MM.1S (cell line): ENCODE measurements around the gene EZH1.
A peak's percentile ranks its signal among the peaks of the same experiment; 100 is the strongest.
"Not testable (repeated sequence)": the region's sequence is repeated elsewhere in the genome, so short reads cannot be mapped to it uniquely, and the experiment has no call there.

ENCODE experiments used
- DNase-seq: peaks from one replicate; pipeline ENCODE4 v3.0.0-alpha.2; 2015
- H2AFZ ChIP-seq: fragments of 300-600 bp; sonication (generic); 2 replicates; pipeline ENCODE4 v1.6.0; 2016; ENCODE audit warnings: antibody characterized with exemption, low read length
- H3F3A ChIP-seq: fragments of 300-600 bp; sonication (generic); 2 replicates; pipeline ENCODE4 v1.6.1; 2016; ENCODE audit warnings: mild to moderate bottlenecking, antibody characterized with exemption, low read length, moderate library complexity, mixed read lengths; ENCODE audit not compliant: insufficient read depth
- H3K27ac ChIP-seq: fragments of 300-600 bp; sonication (generic); 2 replicates; pipeline ENCODE4 v1.5.1; 2016; ENCODE audit warnings: mild to moderate bottlenecking, low read length
- H3K27me3 ChIP-seq: fragments of 300-600 bp; sonication (generic); replicated peaks from 2 replicates; pipeline ENCODE4 v1.6.0; 2016; ENCODE audit warnings: low read length; ENCODE audit not compliant: insufficient read depth
- H3K36me3 ChIP-seq: fragments of 300-600 bp; sonication (generic); replicated peaks from 2 replicates; pipeline ENCODE4 v1.6.1; 2016; ENCODE audit warnings: mild to moderate bottlenecking, low read length, mixed read lengths; ENCODE audit not compliant: insufficient read depth
- H3K4me1 ChIP-seq: fragments of 300-600 bp; sonication (generic); 2 replicates; pipeline ENCODE4 v1.6.1; 2016; ENCODE audit warnings: low read length, mixed read lengths
- H3K4me2 ChIP-seq: fragments of 300-600 bp; sonication (generic); 2 replicates; pipeline ENCODE4 v1.6.0; 2016; ENCODE audit warnings: low read depth, low read length
- H3K4me3 ChIP-seq: fragments of 300-600 bp; sonication (generic); 2 replicates; pipeline ENCODE4 v1.5.1; 2016; ENCODE audit warnings: low read length, mixed read lengths
- H3K79me2 ChIP-seq: fragments of 300-600 bp; sonication (generic); 2 replicates; pipeline ENCODE4 v1.6.1; 2016; ENCODE audit warnings: mixed run types, low read length, mixed read lengths
- H3K9ac ChIP-seq: fragments of 300-600 bp; sonication (generic); 2 replicates; pipeline ENCODE4 v1.6.1; 2016; ENCODE audit warnings: low read length, mixed read lengths
- H3K9me2 ChIP-seq: fragments of 300-600 bp; sonication (generic); replicated peaks from 2 replicates; pipeline ENCODE4 v1.6.1; 2016; ENCODE audit warnings: mild to moderate bottlenecking, low read length, mixed read lengths; ENCODE audit not compliant: insufficient read depth
- H3K9me3 ChIP-seq: fragments of 300-600 bp; sonication (generic); replicated peaks from 2 replicates; pipeline ENCODE4 v1.6.1; 2016; ENCODE audit warnings: mild to moderate bottlenecking, low read length, mixed read lengths; ENCODE audit not compliant: insufficient read depth
- H4K20me1 ChIP-seq: fragments of 300-600 bp; sonication (generic); 2 replicates; pipeline ENCODE4 v1.6.1; 2016; ENCODE audit warnings: mild to moderate bottlenecking, low read length, moderate library complexity, mixed read lengths; ENCODE audit not compliant: insufficient read depth
- CTCF ChIP-seq: fragments of 300-600 bp; sonication (generic); IDR thresholded peaks from 2 replicates; pipeline ENCODE4 v1.5.1; 2016; ENCODE audit warnings: antibody characterized with exemption, low read length, mixed read lengths
- EZH2 ChIP-seq: fragments of 300-600 bp; sonication (generic); optimal IDR thresholded peaks from 2 replicates; pipeline ENCODE3; 2017; ENCODE audit warnings: low read depth, mild to moderate bottlenecking, antibody characterized with exemption, low read length, mixed read lengths
- EZH2phosphoT487 ChIP-seq: fragments of 300-600 bp; sonication (generic); IDR thresholded peaks from 2 replicates; pipeline ENCODE4 v1.6.1; 2018; ENCODE audit warnings: antibody characterized with exemption, low read length

Gene EZH1

GRCh38 chr17:42773290-42774035 is 28.6 kb upstream of the EZH1 start, which contains the start of gene VPS25:
VPS25 (plus strand) TSS chr17:42773449; CDS start chr17:42773476, 27 bp downstream.
- peak within 1 kb of the TSS; percentile 8; the same call in 1 of the 2 replicates for H3K27ac ChIP-seq
- no peak for TF ChIP-seq CTCF
- TF ChIP-seq EZH2, result no peak
- no peak for TF ChIP-seq EZH2phosphoT487
- no peaks in the 10 kb centered on the region for H3K36me3 ChIP-seq
- H3K9me2 ChIP-seq, result no peaks in the 10 kb centered on the region
- H4K20me1 ChIP-seq, result no peaks in the 10 kb centered on the region
- peak within 1 kb of the TSS; percentile 86 for H3K9ac ChIP-seq
- no peaks in the 10 kb centered on the region for H3K27me3 ChIP-seq
- H3K4me2 ChIP-seq, result peak within 1 kb of the TSS; percentile 88
- H3K79me2 ChIP-seq, result peaks cover 16% of the 10 kb centered on the region
- peak; percentile 85 for DNase-seq
- peaks cover 21% of the 10 kb centered on the region for H3K4me1 ChIP-seq
- peak within 1 kb of the TSS; percentile 87 for H3K4me3 ChIP-seq
- H3F3A ChIP-seq, result no peaks in the 10 kb centered on the region
- no peaks in the 10 kb centered on the region for H3K9me3 ChIP-seq
- H2AFZ ChIP-seq, result peak within 1 kb of the TSS; percentile 99

GRCh38 chr17:42772945-42773289 is 28.1 kb upstream of the EZH1 start:
- no peak for DNase-seq
- no peaks in the 10 kb centered on the region for H3K9me2 ChIP-seq
- peaks cover 21% of the 10 kb centered on the region for H3K4me1 ChIP-seq
- H3K27me3 ChIP-seq, result no peaks in the 10 kb centered on the region
- no peaks in the 10 kb centered on the region for H3K36me3 ChIP-seq
- TF ChIP-seq EZH2phosphoT487 (no peak), EZH2 (no peak), CTCF (no peak)
- H3K4me3 ChIP-seq, result peak overlapping the region; percentile 87
- H3K79me2 ChIP-seq, result peaks cover 16% of the 10 kb centered on the region
- H4K20me1 ChIP-seq, result no peaks in the 10 kb centered on the region
- no peak overlapping the region for H3K27ac ChIP-seq
- H3K4me2 ChIP-seq, result peak overlapping the region; percentile 88
- no peaks in the 10 kb centered on the region for H3K9me3 ChIP-seq
- no peaks in the 10 kb centered on the region for H3F3A ChIP-seq
- peak overlapping the region; percentile 99 for H2AFZ ChIP-seq
- H3K9ac ChIP-seq, result peak overlapping the region; percentile 86; the same call in 1 of the 2 replicates

GRCh38 chr17:42769964-42770363 is 25.1 kb upstream of the EZH1 start:
- not testable (repeated sequence) for H3K27me3 ChIP-seq, H3K9ac ChIP-seq, H3K4me2 ChIP-seq, H3K9me3 ChIP-seq, H3K9me2 ChIP-seq, H3K27ac ChIP-seq, H3K4me1 ChIP-seq, H3F3A ChIP-seq, DNase-seq, H2AFZ ChIP-seq, H3K4me3 ChIP-seq, H3K36me3 ChIP-seq, H4K20me1 ChIP-seq
- H3K79me2 ChIP-seq, result peaks cover 16% of the 10 kb centered on the region

GRCh38 chr17:42768006-42768405 is 23.2 kb upstream of the EZH1 start:
- not testable (repeated sequence) for H3K9me3 ChIP-seq, H3K27ac ChIP-seq, H3K9ac ChIP-seq, H3K27me3 ChIP-seq, H3K36me3 ChIP-seq, H3K79me2 ChIP-seq, DNase-seq, H3K4me2 ChIP-seq, H4K20me1 ChIP-seq, H3F3A ChIP-seq, H3K4me3 ChIP-seq, H3K9me2 ChIP-seq, H2AFZ ChIP-seq, H3K4me1 ChIP-seq
